ENCODE measurements around the gene ORMDL1. TPM values are rescaled to one million over a fixed set of nuclear protein-coding genes. Genes with fewer than 3 reads are reported as not detected.
"Not testable (repeated sequence)": the region's sequence is repeated elsewhere in the genome, so short reads cannot be mapped to it uniquely, and the experiment has no call there.

Gene ORMDL1
- total RNA-seq, 1 donor from 2014 or later: 68.6 TPM

DNA sequence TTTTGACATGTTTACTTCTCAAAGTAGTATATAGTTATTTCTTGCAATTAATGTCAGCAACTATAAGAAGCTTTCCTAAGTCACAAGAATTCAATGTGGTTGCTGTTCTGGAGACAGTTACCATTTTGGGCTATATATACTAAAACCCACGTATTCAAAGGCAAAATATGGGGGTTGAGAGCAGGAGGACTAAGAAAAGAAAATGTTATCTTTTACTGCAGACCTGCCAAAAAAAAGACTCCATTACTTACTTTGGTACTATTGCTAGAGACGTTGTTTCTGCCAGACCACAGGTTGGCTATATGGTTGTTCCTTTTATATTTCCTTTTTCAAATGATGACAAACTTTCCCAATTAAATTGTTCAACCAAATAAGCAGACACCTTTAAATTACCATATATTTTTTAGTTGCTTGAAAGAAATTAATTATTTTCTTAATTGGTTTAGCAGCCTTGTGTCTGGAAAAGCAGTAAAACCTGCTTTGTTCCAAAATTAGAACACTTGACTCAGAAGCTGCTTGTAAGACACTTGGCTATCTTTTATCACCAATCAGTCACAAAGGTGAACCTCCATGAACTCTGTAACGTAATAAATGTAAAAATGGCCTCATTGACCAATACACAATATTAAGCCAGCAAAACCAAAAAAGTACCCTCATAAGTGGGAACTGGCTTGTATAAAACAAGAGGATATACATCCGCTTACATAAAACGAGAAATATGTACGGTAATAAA is 13.4 kb downstream of the ORMDL1 start:
- TF ChIP-seq, protein P1, sequence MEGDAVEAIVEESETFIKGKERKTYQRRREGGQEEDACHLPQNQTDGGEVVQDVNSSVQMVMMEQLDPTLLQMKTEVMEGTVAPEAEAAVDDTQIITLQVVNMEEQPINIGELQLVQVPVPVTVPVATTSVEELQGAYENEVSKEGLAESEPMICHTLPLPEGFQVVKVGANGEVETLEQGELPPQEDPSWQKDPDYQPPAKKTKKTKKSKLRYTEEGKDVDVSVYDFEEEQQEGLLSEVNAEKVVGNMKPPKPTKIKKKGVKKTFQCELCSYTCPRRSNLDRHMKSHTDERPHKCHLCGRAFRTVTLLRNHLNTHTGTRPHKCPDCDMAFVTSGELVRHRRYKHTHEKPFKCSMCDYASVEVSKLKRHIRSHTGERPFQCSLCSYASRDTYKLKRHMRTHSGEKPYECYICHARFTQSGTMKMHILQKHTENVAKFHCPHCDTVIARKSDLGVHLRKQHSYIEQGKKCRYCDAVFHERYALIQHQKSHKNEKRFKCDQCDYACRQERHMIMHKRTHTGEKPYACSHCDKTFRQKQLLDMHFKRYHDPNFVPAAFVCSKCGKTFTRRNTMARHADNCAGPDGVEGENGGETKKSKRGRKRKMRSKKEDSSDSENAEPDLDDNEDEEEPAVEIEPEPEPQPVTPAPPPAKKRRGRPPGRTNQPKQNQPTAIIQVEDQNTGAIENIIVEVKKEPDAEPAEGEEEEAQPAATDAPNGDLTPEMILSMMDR (IDR thresholded peaks at IDR 0.05): no peak
- Histone ChIP-seq H3K4me3 (no peak overlapping the region), H3K36me3 (peaks cover 41 to 52% of the 10 kb centered on the region in 2 donors), H3K9me3 (no peaks in the 10 kb centered on the region), H3K4me1 (peaks cover 0 to 9% of the 10 kb centered on the region in 2 donors), H3K27me3 (no peaks in the 10 kb centered on the region), H3K27ac (peak overlapping the region; percentile 21 to 72)
- intact Hi-C loops (cut with DNase I): no loop called here
- DNase-seq (ENCODE audit: low spot score in 2 of 2): no peak

DNA sequence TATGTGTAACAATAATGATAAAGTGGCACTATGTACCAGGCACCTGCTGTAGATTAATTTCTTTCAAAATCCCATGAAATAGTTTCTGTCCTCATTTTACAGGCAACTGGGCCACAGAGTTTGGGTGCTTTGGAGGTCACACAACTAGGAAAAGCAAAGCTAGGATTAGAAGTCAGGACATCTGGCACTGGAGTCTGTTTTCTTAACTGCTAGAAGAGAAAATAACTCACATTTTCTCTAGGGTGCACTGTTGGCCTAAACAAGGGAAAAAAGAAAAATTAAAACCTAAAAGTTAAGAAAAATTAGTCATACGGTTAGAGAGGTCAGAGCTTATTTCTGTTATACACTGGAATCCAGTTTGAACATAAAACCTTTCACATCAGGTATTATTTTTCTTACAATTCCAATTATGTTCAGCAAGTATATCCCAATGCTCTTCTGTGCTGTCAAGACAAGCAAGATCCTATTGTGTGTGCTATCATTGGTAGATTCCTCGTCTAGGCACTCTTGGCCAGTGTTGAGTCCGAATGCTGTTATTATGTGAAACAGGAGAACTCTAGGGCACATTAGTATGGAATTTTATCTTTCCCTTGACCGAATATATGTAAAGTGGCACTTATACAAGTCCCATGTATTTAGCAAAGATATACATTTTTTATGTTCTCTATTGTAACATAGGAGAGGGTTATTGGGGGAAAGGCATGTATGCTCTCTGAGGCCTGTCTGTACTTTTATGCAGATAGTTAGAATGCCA is 20.1 kb downstream of the ORMDL1 start:
- no peak for DNase-seq (ENCODE audit: low spot score in 2 of 2)
- H3K4me1 ChIP-seq: peaks cover 6 to 13% of the 10 kb centered on the region in 2 donors
- no peaks in the 10 kb centered on the region for H3K9me3 ChIP-seq
- H3K27ac ChIP-seq: peak overlapping the region in 1 of 2 donors; percentile 79
- intact Hi-C loops (cut with DNase I): loop anchor here (5.0 kb wide), 1 partner anchor 92 kb away; the partner anchor contains the start of gene ANKAR
- H3K4me3 ChIP-seq: peak overlapping the region in 1 of 2 donors; percentile 71
- TF ChIP-seq, protein P1 (IDR thresholded peaks at IDR 0.05): no peak
- no peaks in the 10 kb centered on the region for H3K27me3 ChIP-seq
- H3K36me3 ChIP-seq: peaks cover 4 to 8% of the 10 kb centered on the region in 2 donors

DNA sequence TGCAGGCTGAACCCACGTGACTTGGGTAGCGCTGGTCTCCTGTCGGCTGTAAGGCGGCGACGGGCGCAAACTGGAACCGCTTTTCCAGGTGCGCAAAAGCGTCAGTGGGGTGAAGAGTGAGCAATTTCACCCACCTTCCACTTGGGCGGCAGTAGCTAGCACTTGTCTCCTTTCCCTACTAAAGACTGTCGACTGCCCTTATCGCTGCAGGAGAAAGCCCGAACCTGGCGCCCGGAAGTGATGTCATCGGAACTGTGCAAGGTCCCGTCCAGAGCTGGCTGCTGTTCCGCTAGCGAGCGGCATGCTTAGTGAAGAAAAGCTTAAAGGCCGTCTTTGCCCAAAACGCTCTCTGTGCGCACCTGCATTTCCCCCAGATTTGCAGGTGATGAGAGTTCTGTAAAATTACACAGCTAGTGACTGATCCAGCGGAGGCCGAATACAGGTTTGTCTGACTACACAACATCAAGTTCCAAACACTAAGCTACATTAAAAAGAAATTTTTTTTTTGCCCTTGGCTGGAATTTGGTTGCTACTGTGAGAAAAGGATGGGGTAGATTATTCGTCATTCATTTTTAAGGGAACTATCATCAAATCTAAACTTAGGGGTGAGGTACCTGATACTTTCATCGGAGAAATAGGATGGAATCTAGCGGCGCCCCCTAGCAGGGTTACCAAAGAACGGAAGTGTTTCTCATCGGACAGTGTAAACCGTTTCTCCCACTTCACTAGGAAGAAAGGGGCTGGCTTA is 21.4 kb downstream of the ORMDL1 start, which contains the start of gene OSGEPL1:
Gene OSGEPL1 (minus strand): TSS at position 242 of the 748 bp plus-strand sequence. CDS start 1,152 bp downstream, outside the sequence.
- no peaks in the 10 kb centered on the region for H3K9me3 ChIP-seq
- H3K4me1 ChIP-seq: peaks cover 6 to 13% of the 10 kb centered on the region in 2 donors
- TF ChIP-seq, protein P1 (IDR thresholded peaks at IDR 0.05): peak; percentile 16 to 48 (median 40)
- peaks cover 4 to 8% of the 10 kb centered on the region in 2 donors for H3K36me3 ChIP-seq
- no peaks in the 10 kb centered on the region for H3K27me3 ChIP-seq
- peak within 1 kb of the TSS; percentile 71 to 96 for H3K4me3 ChIP-seq
- intact Hi-C loops (cut with DNase I): loop anchor here (1.0 to 5.0 kb wide), 2 partner anchors 22 to 90 kb away; partner anchors contain the start of genes ANKAR, ORMDL1 and PMS1
- H3K27ac ChIP-seq: peak within 1 kb of the TSS; percentile 77 to 79
- DNase-seq (ENCODE audit: low spot score in 2 of 2): peak; percentile 68 to 95

DNA sequence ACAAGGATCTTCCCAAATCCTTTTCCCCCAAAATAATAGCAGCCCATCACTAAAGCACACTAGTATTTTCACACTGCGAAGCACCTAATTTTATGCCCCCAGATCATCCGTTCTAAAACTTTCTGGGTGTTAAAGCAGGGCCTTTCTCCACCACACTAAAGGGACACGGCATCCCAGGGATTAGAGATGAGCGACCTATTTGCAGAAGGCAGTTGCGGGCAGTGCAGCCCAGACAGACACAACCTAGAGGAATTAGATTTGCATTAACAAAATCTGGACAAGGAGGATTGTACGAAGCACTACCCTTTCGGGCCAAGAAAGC is 21.9 kb downstream of the ORMDL1 start:
- DNase-seq (ENCODE audit: low spot score in 2 of 2): no peak
- Histone ChIP-seq H3K27me3 (no peaks in the 10 kb centered on the region), H3K4me3 (peak overlapping the region; percentile 71 to 96), H3K4me1 (peaks cover 6 to 13% of the 10 kb centered on the region in 2 donors), H3K27ac (peak overlapping the region; percentile 77 to 79), H3K9me3 (no peaks in the 10 kb centered on the region), H3K36me3 (peaks cover 4 to 8% of the 10 kb centered on the region in 2 donors)
- intact Hi-C loops (cut with DNase I): loop anchor here (1.0 to 5.0 kb wide), 2 partner anchors 22 to 90 kb away; partner anchors contain the start of genes ANKAR, ORMDL1 and PMS1
- TF ChIP-seq, protein P1 (IDR thresholded peaks at IDR 0.05): no peak

DNA sequence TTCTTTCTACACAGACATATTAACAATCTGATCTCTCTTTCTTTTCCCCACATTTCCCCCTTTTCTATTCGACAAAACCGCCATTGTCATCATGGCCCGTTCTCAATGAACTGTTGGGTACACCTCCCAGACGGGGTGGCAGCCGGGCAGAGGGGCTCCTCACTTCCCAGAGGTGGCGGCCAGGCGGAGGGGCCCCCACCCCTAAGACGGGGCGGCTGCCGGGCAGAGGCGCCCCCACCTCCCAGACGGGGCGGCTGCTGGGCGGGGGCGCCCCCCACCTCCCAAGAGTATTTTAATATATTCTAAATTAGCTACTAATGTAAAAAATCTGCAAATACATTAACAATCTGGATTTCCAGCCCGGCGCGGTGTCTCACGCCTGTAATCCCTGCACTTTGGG is 24.0 kb downstream of the ORMDL1 start:
- not testable (repeated sequence) for H3K36me3 ChIP-seq; H3K27me3 ChIP-seq; H3K9me3 ChIP-seq; DNase-seq (ENCODE audit: low spot score in 2 of 2); H3K4me3 ChIP-seq; H3K27ac ChIP-seq
- peaks cover 6 to 13% of the 10 kb centered on the region in 2 donors for H3K4me1 ChIP-seq
- intact Hi-C loops (cut with DNase I): loop anchor here (5.0 kb wide), 1 partner anchor 88 kb away; the partner anchor contains the start of gene ANKAR
